ENCODE results near the gene TEK.

TEK gene

DNA sequence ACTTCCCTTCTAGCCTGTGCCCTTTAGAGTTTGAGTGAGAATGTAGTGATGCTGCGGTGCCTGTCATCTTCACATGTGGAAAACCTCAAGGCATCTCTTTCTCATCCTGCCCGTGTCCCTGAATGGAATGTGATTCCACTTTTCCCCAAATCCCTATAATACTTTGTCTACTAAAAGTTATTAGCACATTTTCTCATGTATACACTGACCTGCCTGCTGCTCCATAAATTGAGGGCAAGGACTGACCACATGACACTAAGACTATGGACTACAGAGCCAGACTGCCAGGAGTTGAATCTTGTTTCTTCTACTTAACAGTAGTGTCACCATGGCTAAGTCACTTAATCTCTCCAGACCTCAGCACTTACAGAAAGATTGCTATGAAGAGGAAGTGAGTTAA, 93.0 kb downstream of the TEK start:
- no peaks in the 10 kb centered on the region for H3K36me3 ChIP-seq (ENCODE audit: control insufficient read depth, insufficient read depth, low read length)
- TF ChIP-seq, protein P1, sequence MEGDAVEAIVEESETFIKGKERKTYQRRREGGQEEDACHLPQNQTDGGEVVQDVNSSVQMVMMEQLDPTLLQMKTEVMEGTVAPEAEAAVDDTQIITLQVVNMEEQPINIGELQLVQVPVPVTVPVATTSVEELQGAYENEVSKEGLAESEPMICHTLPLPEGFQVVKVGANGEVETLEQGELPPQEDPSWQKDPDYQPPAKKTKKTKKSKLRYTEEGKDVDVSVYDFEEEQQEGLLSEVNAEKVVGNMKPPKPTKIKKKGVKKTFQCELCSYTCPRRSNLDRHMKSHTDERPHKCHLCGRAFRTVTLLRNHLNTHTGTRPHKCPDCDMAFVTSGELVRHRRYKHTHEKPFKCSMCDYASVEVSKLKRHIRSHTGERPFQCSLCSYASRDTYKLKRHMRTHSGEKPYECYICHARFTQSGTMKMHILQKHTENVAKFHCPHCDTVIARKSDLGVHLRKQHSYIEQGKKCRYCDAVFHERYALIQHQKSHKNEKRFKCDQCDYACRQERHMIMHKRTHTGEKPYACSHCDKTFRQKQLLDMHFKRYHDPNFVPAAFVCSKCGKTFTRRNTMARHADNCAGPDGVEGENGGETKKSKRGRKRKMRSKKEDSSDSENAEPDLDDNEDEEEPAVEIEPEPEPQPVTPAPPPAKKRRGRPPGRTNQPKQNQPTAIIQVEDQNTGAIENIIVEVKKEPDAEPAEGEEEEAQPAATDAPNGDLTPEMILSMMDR (IDR thresholded peaks at IDR 0.05): no peak

GRCh38 chr9:27203783-27204182, 94.8 kb downstream of the TEK start:
- H3K9me3 ChIP-seq (ENCODE audit: control insufficient read depth, low read length): no peaks in the 10 kb centered on the region
- no peak overlapping the region for H3K4me2 ChIP-seq (ENCODE audit: low read length)
- no peak overlapping the region for H3K4me3 ChIP-seq (ENCODE audit: low read depth, low read length)
- no peaks in the 10 kb centered on the region for H3K79me2 ChIP-seq
- no peak overlapping the region for H2AFZ ChIP-seq
- H3K27me3 ChIP-seq (ENCODE audit: control insufficient read depth, insufficient read depth, low read length): no peaks in the 10 kb centered on the region
- H3K36me3 ChIP-seq (ENCODE audit: control insufficient read depth, insufficient read depth, low read length): no peaks in the 10 kb centered on the region
- TF ChIP-seq, protein P1 (IDR thresholded peaks at IDR 0.05): no peak
- H3K4me1 ChIP-seq: no peaks in the 10 kb centered on the region
- H3K27ac ChIP-seq: no peak overlapping the region
- no peak overlapping the region for H3K9ac ChIP-seq

More for the DNA sequence above, 93.0 kb downstream of the TEK start:
- Histone ChIP-seq H2AFZ (no peak overlapping the region), H3K27ac (no peak overlapping the region), H3K27me3 (ENCODE audit: control insufficient read depth, insufficient read depth, low read length) (no peaks in the 10 kb centered on the region), H3K4me3 (ENCODE audit: low read depth, low read length) (no peak overlapping the region), H3K4me1 (no peaks in the 10 kb centered on the region), H3K9me3 (ENCODE audit: control insufficient read depth, low read length) (no peaks in the 10 kb centered on the region), H3K4me2 (ENCODE audit: low read length) (no peak overlapping the region), H3K79me2 (no peaks in the 10 kb centered on the region), H3K9ac (no peak overlapping the region)

- no peak overlapping the region for H3K4me2 ChIP-seq (ENCODE audit: low read length)
- H3K36me3 ChIP-seq (ENCODE audit: control insufficient read depth, insufficient read depth, low read length): no peaks in the 10 kb centered on the region
- H3K79me2 ChIP-seq: no peaks in the 10 kb centered on the region
- H2AFZ ChIP-seq: no peak overlapping the region
- no peaks in the 10 kb centered on the region for H3K9me3 ChIP-seq (ENCODE audit: control insufficient read depth, low read length)
- H3K4me1 ChIP-seq: no peaks in the 10 kb centered on the region
- H3K27ac ChIP-seq: no peak overlapping the region
- TF ChIP-seq, protein P1 (IDR thresholded peaks at IDR 0.05): no peak
- no peak overlapping the region for H3K4me3 ChIP-seq (ENCODE audit: low read depth, low read length)
- no peaks in the 10 kb centered on the region for H3K27me3 ChIP-seq (ENCODE audit: control insufficient read depth, insufficient read depth, low read length)
- no peak overlapping the region for H3K9ac ChIP-seq
Measured at GRCh38 chr9:27204578-27204977, 95.6 kb downstream of the TEK start.

DNA sequence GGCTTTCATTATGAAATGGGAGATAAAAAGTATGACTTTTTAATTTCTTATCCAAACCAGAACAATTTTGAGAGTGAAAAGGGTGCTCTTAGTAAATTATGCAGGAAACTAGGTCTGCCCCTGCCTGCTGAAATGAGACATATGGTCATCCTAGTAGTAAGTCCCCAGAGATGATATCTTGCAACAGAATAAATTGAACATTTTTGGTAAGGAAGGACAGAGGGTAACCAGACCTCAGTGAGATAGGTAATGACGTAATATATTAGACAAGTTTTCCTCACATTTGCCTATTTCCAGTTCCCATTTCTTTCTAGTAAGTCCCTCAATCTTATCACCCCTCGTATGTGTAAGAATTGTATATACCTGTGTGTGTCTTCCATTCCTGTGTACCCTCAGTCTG, 96.2 kb downstream of the TEK start:
- Histone ChIP-seq H3K79me2 (no peaks in the 10 kb centered on the region), H3K27me3 (ENCODE audit: control insufficient read depth, insufficient read depth, low read length) (no peaks in the 10 kb centered on the region), H2AFZ (no peak overlapping the region), H3K36me3 (ENCODE audit: control insufficient read depth, insufficient read depth, low read length) (no peaks in the 10 kb centered on the region), H3K9me3 (ENCODE audit: control insufficient read depth, low read length) (no peaks in the 10 kb centered on the region), H3K9ac (no peak overlapping the region), H3K27ac (no peak overlapping the region), H3K4me2 (ENCODE audit: low read length) (no peak overlapping the region), H3K4me3 (ENCODE audit: low read depth, low read length) (no peak overlapping the region), H3K4me1 (no peaks in the 10 kb centered on the region)
- TF ChIP-seq, protein P1 (IDR thresholded peaks at IDR 0.05): no peak

DNA sequence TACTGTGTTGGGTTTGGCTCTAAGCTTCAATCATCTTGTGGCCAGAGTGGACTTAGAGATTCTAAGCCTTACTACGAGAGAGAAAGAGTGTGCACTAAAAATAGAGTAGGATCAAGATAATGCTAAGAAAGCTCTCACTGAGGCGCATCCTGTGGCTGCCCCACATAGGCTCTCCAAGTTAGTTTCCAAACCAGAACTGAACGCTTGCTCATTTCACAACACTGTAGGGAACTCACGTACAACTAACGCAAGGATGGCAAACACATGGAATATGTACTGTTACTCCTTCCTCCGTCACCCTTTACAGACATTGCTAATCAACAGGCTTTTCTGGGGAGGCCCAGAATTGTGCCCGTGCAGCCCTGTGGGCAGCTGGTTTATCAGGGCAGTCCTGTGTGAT, 97.0 kb downstream of the TEK start:
- Histone ChIP-seq H3K4me1 (no peaks in the 10 kb centered on the region), H3K9ac (no peak overlapping the region), H3K27ac (no peak overlapping the region), H3K4me2 (ENCODE audit: low read length) (no peak overlapping the region), H3K36me3 (ENCODE audit: control insufficient read depth, insufficient read depth, low read length) (no peaks in the 10 kb centered on the region), H3K79me2 (no peaks in the 10 kb centered on the region), H3K4me3 (ENCODE audit: low read depth, low read length) (no peak overlapping the region), H2AFZ (no peak overlapping the region), H3K27me3 (ENCODE audit: control insufficient read depth, insufficient read depth, low read length) (no peaks in the 10 kb centered on the region), H3K9me3 (ENCODE audit: control insufficient read depth, low read length) (no peaks in the 10 kb centered on the region)
- TF ChIP-seq, protein P1 (IDR thresholded peaks at IDR 0.05): no peak
